GM23248 (cell line): ENCODE data around the gene RRP1.

Experiments used
- EZH2 ChIP-seq: fragments of 200-600 bp; sonication (generic); IDR thresholded peaks from 2 replicates; pipeline ENCODE4 v1.6.1; 2018; ENCODE audit warnings: antibody characterized with exemption, mild to moderate bottlenecking; ENCODE audit not compliant: insufficient read depth, poor library complexity, severe bottlenecking
- EZH2phosphoT487 ChIP-seq: fragments of 200-600 bp; sonication (generic); IDR thresholded peaks from 2 replicates; pipeline ENCODE4 v1.6.1; 2018; ENCODE audit warnings: antibody characterized with exemption, moderate library complexity, mild to moderate bottlenecking, low read depth; ENCODE audit not compliant: insufficient read depth

DNA sequence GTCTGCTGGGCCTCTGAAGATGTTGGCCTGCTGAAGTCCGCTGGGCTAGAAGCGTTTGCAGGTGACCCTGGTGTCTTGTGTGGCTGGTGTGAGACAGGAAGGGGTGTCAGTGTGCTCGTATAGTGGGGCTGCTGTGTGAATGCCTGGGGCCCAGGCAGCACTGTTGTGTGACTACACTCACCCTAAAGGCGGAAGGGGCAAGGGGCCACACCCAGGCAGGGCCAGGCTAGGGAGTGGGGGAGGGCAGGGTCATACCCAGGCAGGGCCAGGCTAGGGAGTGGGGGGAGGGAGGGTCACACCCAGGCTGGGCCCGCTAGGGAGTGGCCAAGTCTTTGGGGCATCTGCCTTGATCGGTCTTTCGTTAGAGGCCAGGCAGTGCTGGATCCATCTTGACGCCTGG, 45.4 kb upstream of the RRP1 start:
- no peak for TF ChIP-seq EZH2
- TF ChIP-seq EZH2phosphoT487 = no peak
